T-helper 1 cell treated with Interleukin-12 subunit alpha and Interleukin-12 subunit beta and Interleukin-4 antibody, amounts not matched to agents 30 μg/mL and 1 μg/mL, for 36 hours (primary cell): ENCODE data around the gene PGAP6.
"Not testable (repeated sequence)": the region's sequence is repeated elsewhere in the genome, so short reads cannot be mapped to it uniquely, and the experiment has no call there.

Experiments used
- H3K27ac Mint-ChIP-seq: one replicate; pipeline ENCODE4 v1.8.0; 2021; ENCODE audit warnings: mild to moderate bottlenecking, mixed read lengths
- H3K27me3 Mint-ChIP-seq: one replicate; pipeline ENCODE4 v1.8.0; 2021; ENCODE audit warnings: low read depth, mixed read lengths
- H3K36me3 Mint-ChIP-seq: one replicate; pipeline ENCODE4 v1.8.0; 2021; ENCODE audit warnings: low read depth, mixed read lengths
- H3K4me1 Mint-ChIP-seq: one replicate; pipeline ENCODE4 v1.8.0; 2021; ENCODE audit warnings: low read depth, mixed read lengths
- H3K4me3 Mint-ChIP-seq: one replicate; pipeline ENCODE4 v1.8.0; 2021; ENCODE audit warnings: mild to moderate bottlenecking, moderate library complexity, mixed read lengths
- H3K9me3 Mint-ChIP-seq: one replicate; pipeline ENCODE4 v1.8.0; 2021; ENCODE audit warnings: mixed read lengths

PGAP6 gene

GRCh38 chr16:369866-370436, 11.8 kb downstream of the PGAP6 start:
- H3K9me3 Mint-ChIP-seq = no peaks in the 10 kb centered on the region
- H3K27ac Mint-ChIP-seq = no peak overlapping the region
- peaks cover 9% of the 10 kb centered on the region for H3K4me1 Mint-ChIP-seq
- peak overlapping the region; percentile 71 for H3K4me3 Mint-ChIP-seq
- peaks cover 7% of the 10 kb centered on the region for H3K36me3 Mint-ChIP-seq
- H3K27me3 Mint-ChIP-seq = no peaks in the 10 kb centered on the region

- Mint-ChIP-seq H3K4me1 (peaks cover 9% of the 10 kb centered on the region), H3K36me3 (peaks cover 7% of the 10 kb centered on the region), H3K4me3 (peak overlapping the region; percentile 71), H3K27me3 (no peaks in the 10 kb centered on the region), H3K27ac (no peak overlapping the region), H3K9me3 (no peaks in the 10 kb centered on the region)
Observed at GRCh38 chr16:369275-369865, 12.4 kb downstream of the PGAP6 start.

GRCh38 chr16:368388-369158, 13.2 kb downstream of the PGAP6 start:
- Mint-ChIP-seq H3K27ac (no peak overlapping the region), H3K27me3 (no peaks in the 10 kb centered on the region), H3K4me1 (peaks cover 9% of the 10 kb centered on the region), H3K36me3 (peaks cover 7% of the 10 kb centered on the region), H3K4me3 (no peak overlapping the region), H3K9me3 (no peaks in the 10 kb centered on the region)

- H3K27ac Mint-ChIP-seq = no peak overlapping the region
- no peaks in the 10 kb centered on the region for H3K27me3 Mint-ChIP-seq
- no peaks in the 10 kb centered on the region for H3K9me3 Mint-ChIP-seq
- peaks cover 9% of the 10 kb centered on the region for H3K4me1 Mint-ChIP-seq
- peaks cover 7% of the 10 kb centered on the region for H3K36me3 Mint-ChIP-seq
- H3K4me3 Mint-ChIP-seq = no peak overlapping the region
Observed at GRCh38 chr16:367333-367903, 14.4 kb downstream of the PGAP6 start.

- H3K4me1 Mint-ChIP-seq = peaks cover 12% of the 10 kb centered on the region
- H3K27me3 Mint-ChIP-seq = no peaks in the 10 kb centered on the region
- H3K9me3 Mint-ChIP-seq = no peaks in the 10 kb centered on the region
- H3K36me3 Mint-ChIP-seq = peaks cover 7% of the 10 kb centered on the region
- H3K4me3 Mint-ChIP-seq = no peak overlapping the region
- no peak overlapping the region for H3K27ac Mint-ChIP-seq
Observed at GRCh38 chr16:366476-366875, 15.3 kb downstream of the PGAP6 start.

GRCh38 chr16:364595-365491, 16.9 kb downstream of the PGAP6 start:
- Mint-ChIP-seq H3K27ac (no peak overlapping the region), H3K9me3 (no peaks in the 10 kb centered on the region), H3K4me3 (no peak overlapping the region), H3K27me3 (no peaks in the 10 kb centered on the region), H3K4me1 (peaks cover 8% of the 10 kb centered on the region), H3K36me3 (peaks cover 4% of the 10 kb centered on the region)

GRCh38 chr16:363766-364490, 17.9 kb downstream of the PGAP6 start:
- Mint-ChIP-seq H3K27me3 (no peaks in the 10 kb centered on the region), H3K36me3 (peaks cover 4% of the 10 kb centered on the region), H3K4me3 (no peak overlapping the region), H3K9me3 (no peaks in the 10 kb centered on the region), H3K27ac (no peak overlapping the region), H3K4me1 (peaks cover 4% of the 10 kb centered on the region)

GRCh38 chr16:363110-363765, 18.5 kb downstream of the PGAP6 start:
- Mint-ChIP-seq H3K4me3 (no peak overlapping the region), H3K4me1 (peaks cover 4% of the 10 kb centered on the region), H3K27me3 (no peaks in the 10 kb centered on the region), H3K36me3 (peaks cover 4% of the 10 kb centered on the region), H3K27ac (no peak overlapping the region), H3K9me3 (no peaks in the 10 kb centered on the region)

GRCh38 chr16:362702-362999, 19.1 kb downstream of the PGAP6 start:
- not testable (repeated sequence) for H3K27me3 Mint-ChIP-seq, H3K27ac Mint-ChIP-seq, H3K36me3 Mint-ChIP-seq, H3K4me1 Mint-ChIP-seq, H3K9me3 Mint-ChIP-seq, H3K4me3 Mint-ChIP-seq

- Mint-ChIP-seq H3K27me3 (no peaks in the 10 kb centered on the region), H3K4me1 (peaks cover 4% of the 10 kb centered on the region), H3K36me3 (peaks cover 2% of the 10 kb centered on the region), H3K27ac (no peak overlapping the region), H3K9me3 (no peaks in the 10 kb centered on the region), H3K4me3 (no peak overlapping the region)
Observed at GRCh38 chr16:361872-362701, 19.7 kb downstream of the PGAP6 start.

- H3K4me1 Mint-ChIP-seq = peaks cover 4% of the 10 kb centered on the region
- H3K4me3 Mint-ChIP-seq = no peak overlapping the region
- no peak overlapping the region for H3K27ac Mint-ChIP-seq
- no peaks in the 10 kb centered on the region for H3K9me3 Mint-ChIP-seq
- H3K36me3 Mint-ChIP-seq = no peaks in the 10 kb centered on the region
- no peaks in the 10 kb centered on the region for H3K27me3 Mint-ChIP-seq
Observed at GRCh38 chr16:361341-361871, 20.4 kb downstream of the PGAP6 start.

GRCh38 chr16:360698-361336, 21.0 kb downstream of the PGAP6 start:
- H3K9me3 Mint-ChIP-seq = no peaks in the 10 kb centered on the region
- no peak overlapping the region for H3K4me3 Mint-ChIP-seq
- no peak overlapping the region for H3K27ac Mint-ChIP-seq
- peaks cover 4% of the 10 kb centered on the region for H3K4me1 Mint-ChIP-seq
- no peaks in the 10 kb centered on the region for H3K36me3 Mint-ChIP-seq
- no peaks in the 10 kb centered on the region for H3K27me3 Mint-ChIP-seq
